ENCODE measurements around the gene NUP62. TPM values are rescaled to one million over a fixed set of nuclear protein-coding genes. Genes with fewer than 3 reads are reported as not detected.

NUP62 gene
- total and polyA plus RNA-seq, 2 of the 4 experiments (the other 2 are of a cell fraction), result 21.3 to 29.7 TPM

DNA sequence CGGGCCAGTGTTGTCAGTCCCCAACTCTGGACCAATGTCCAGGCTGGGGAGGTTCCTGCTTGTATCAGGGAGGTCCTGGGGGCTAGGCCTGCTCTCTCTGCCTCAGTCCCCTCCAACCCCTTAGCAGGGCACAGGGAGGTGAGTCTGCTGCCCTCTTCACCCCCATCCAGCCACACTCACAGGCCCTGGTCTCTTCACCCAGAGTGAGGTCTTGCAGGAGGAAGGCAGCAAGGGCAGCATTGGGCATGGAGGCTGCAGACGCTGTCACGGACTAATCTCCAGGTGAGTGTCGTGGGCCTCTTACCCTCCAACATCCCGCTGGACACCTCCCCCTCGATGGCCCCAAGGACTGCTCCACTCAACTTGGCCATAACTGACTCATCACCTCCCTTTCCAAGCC is 43.5 kb upstream of the NUP62 start:
- no peak overlapping the region for H2AK9ac ChIP-seq (replicated peaks; ENCODE audit: low read depth, low read length, poor library complexity)
- H4K5ac ChIP-seq (ENCODE audit: low read depth, low read length), result no peak overlapping the region
- H3K9me1 ChIP-seq (ENCODE audit: insufficient read depth, low read length), result peaks cover 3% of the 10 kb centered on the region; the same call in 1 of the 2 replicates
- no peak overlapping the region for H2AK5ac ChIP-seq (ENCODE audit: low read depth, low read length)
- no peak overlapping the region for H2BK120ac ChIP-seq (ENCODE audit: low read depth, low read length)
- no peak for TF ChIP-seq MAFK (IDR thresholded peaks at IDR 0.05; ENCODE audit: low read depth, low read length)
- no peak for TF ChIP-seq MAZ (IDR thresholded peaks at IDR 0.05; ENCODE audit: borderline replicate concordance, low read depth, low read length)
- TF ChIP-seq MXI1 (IDR thresholded peaks at IDR 0.05; ENCODE audit: borderline replicate concordance, low read depth, low read length), result no peak
- TF ChIP-seq, protein P1, sequence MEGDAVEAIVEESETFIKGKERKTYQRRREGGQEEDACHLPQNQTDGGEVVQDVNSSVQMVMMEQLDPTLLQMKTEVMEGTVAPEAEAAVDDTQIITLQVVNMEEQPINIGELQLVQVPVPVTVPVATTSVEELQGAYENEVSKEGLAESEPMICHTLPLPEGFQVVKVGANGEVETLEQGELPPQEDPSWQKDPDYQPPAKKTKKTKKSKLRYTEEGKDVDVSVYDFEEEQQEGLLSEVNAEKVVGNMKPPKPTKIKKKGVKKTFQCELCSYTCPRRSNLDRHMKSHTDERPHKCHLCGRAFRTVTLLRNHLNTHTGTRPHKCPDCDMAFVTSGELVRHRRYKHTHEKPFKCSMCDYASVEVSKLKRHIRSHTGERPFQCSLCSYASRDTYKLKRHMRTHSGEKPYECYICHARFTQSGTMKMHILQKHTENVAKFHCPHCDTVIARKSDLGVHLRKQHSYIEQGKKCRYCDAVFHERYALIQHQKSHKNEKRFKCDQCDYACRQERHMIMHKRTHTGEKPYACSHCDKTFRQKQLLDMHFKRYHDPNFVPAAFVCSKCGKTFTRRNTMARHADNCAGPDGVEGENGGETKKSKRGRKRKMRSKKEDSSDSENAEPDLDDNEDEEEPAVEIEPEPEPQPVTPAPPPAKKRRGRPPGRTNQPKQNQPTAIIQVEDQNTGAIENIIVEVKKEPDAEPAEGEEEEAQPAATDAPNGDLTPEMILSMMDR (conservative IDR thresholded peaks at IDR 0.05; ENCODE audit: low read depth, low read length), result no peak
- no peak for TF ChIP-seq RFX5 (IDR thresholded peaks at IDR 0.05; ENCODE audit: low read depth, low read length)
- TF ChIP-seq RCOR1 (IDR thresholded peaks at IDR 0.05; ENCODE audit: insufficient replicate concordance, low read length), result no peak
- no peak for TF ChIP-seq NFE2L2 (IDR thresholded peaks at IDR 0.05; ENCODE audit: low read depth, low read length)
- TF ChIP-seq, protein P2, sequence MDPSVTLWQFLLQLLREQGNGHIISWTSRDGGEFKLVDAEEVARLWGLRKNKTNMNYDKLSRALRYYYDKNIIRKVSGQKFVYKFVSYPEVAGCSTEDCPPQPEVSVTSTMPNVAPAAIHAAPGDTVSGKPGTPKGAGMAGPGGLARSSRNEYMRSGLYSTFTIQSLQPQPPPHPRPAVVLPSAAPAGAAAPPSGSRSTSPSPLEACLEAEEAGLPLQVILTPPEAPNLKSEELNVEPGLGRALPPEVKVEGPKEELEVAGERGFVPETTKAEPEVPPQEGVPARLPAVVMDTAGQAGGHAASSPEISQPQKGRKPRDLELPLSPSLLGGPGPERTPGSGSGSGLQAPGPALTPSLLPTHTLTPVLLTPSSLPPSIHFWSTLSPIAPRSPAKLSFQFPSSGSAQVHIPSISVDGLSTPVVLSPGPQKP (IDR thresholded peaks at IDR 0.05; ENCODE audit: borderline replicate concordance, low read depth, low read length), result no peak
- no peak for TF ChIP-seq SMC3 (IDR thresholded peaks at IDR 0.05; ENCODE audit: low read depth, low read length)
- TF ChIP-seq CEBPB (IDR thresholded peaks at IDR 0.05; ENCODE audit: low read depth, low read length), result no peak
- no peak for TF ChIP-seq CHD1 (IDR thresholded peaks at IDR 0.05; ENCODE audit: low read depth, low read length)
- TF ChIP-seq RAD21 (IDR thresholded peaks at IDR 0.05; ENCODE audit: low read length), result no peak
- no peak for TF ChIP-seq POLR2A (IDR thresholded peaks at IDR 0.05; ENCODE audit: low read depth, low read length)
- TF ChIP-seq, protein P3, sequence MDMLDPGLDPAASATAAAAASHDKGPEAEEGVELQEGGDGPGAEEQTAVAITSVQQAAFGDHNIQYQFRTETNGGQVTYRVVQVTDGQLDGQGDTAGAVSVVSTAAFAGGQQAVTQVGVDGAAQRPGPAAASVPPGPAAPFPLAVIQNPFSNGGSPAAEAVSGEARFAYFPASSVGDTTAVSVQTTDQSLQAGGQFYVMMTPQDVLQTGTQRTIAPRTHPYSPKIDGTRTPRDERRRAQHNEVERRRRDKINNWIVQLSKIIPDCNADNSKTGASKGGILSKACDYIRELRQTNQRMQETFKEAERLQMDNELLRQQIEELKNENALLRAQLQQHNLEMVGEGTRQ (IDR thresholded peaks at IDR 0.05; ENCODE audit: low read depth, low read length), result no peak
- H4K91ac ChIP-seq (ENCODE audit: insufficient read depth, low read depth, low read length), result no peak overlapping the region
- H3K56ac ChIP-seq (ENCODE audit: extremely low read depth, insufficient read depth, low read length), result no peak overlapping the region
- no peak overlapping the region for H3K4me3 ChIP-seq (ENCODE audit: insufficient read depth, low read depth, low read length)
- intact Hi-C loops (cut with micrococcal nuclease), result no loop called here
- H3K79me1 ChIP-seq (ENCODE audit: low read depth in 1 of 2, low read length in 2 of 2), result no peaks in the 10 kb centered on the region
- H3K27ac ChIP-seq (ENCODE audit: insufficient read depth, low read length), result no peak overlapping the region
- no peak overlapping the region for H3K4me2 ChIP-seq (ENCODE audit: low read depth, low read length)
- H3K9ac ChIP-seq (ENCODE audit: low read depth, low read length), result no peak overlapping the region
- no peak for ATAC-seq (ENCODE audit: low read depth)
- no peak overlapping the region for H2BK5ac ChIP-seq (ENCODE audit: low read depth, low read length, poor library complexity, severe bottlenecking)
- no peak for DNase-seq
- no peak overlapping the region for H3K14ac ChIP-seq (replicated peaks; ENCODE audit: low read depth, low read length)
- in situ Hi-C loops (cut with MboI; ENCODE audit: low sequenced_read_pairs), result no loop called here
- H3K4me1 ChIP-seq (ENCODE audit: control insufficient read depth, insufficient read depth, low read length), result no peaks in the 10 kb centered on the region
- POLR2A ChIA-PET (ENCODE audit: unreplicated experiment), result no interaction called here
- BruUV-seq (replicated peaks), result no TSS peak
- H3K23ac ChIP-seq (ENCODE audit: low read depth, low read length), result no peak overlapping the region
- H3K36me3 ChIP-seq (ENCODE audit: control insufficient read depth, insufficient read depth, low read length), result peaks cover 10% of the 10 kb centered on the region
- H3K18ac ChIP-seq (ENCODE audit: low read depth, low read length), result no peak overlapping the region
- no peaks in the 10 kb centered on the region for H3K9me3 ChIP-seq (ENCODE audit: control insufficient read depth, insufficient read depth, low read length)
- no peak overlapping the region for H4K8ac ChIP-seq (ENCODE audit: low read depth in 2 of 2, low read length in 2 of 2)
- WGBS, 2 experiments (ENCODE audit: extremely low coverage in 2 of 2, insufficient read length in 1 of 2), result 71% methylated on average over 2 of the region's 6 CpGs; no CpG with 5 or more reads in 1 of the 2 experiments
- no peaks in the 10 kb centered on the region; the same call in 1 of the 2 replicates for H4K20me1 ChIP-seq (ENCODE audit: insufficient read depth, low read length)
- CTCF ChIA-PET, result no interaction called here
- dilution Hi-C loops (cut with HindIII; ENCODE audit: low sequenced_read_pairs, unreplicated experiment), result no loop called here
- H3K27me3 ChIP-seq (ENCODE audit: control insufficient read depth, insufficient read depth, low read length), result peaks cover 8% of the 10 kb centered on the region
- no peak overlapping the region for H3K4ac ChIP-seq (ENCODE audit: low read depth, low read length)
- no peak overlapping the region for H2BK15ac ChIP-seq (ENCODE audit: low read depth, low read length)
- H2AFZ ChIP-seq (replicated peaks; ENCODE audit: low read length, poor library complexity), result no peak overlapping the region
- no peak overlapping the region for H2BK20ac ChIP-seq (ENCODE audit: low read depth, low read length)
